K562 (cell line): ENCODE measurements around the gene CC2D1A. TPM values are rescaled to one million over a fixed set of nuclear protein-coding genes. Genes with fewer than 3 reads are reported as not detected.

Experiments used
- ATAC-seq: fragments of 200-7000 bp; cut with Tn5 transposase; 3 replicates; pipeline ENCODE4 v1.9.1; 2020; ENCODE audit warnings: moderate library complexity
- BruUV-seq: library from RNA; stranded (reverse); fragments of 400-500 nt; replicated peaks from 2 replicates; lab custom pipeline; 2021; lab: Mats Ljungman, UMichigan
- CTCF ChIA-PET: fragments of 300-600 bp; formaldehyde crosslinking; extraction: SDS; loops from one replicate; lab custom pipeline; 2021; ENCODE audit warnings: low intra/inter-chr PET ratio; lab: Yijun Ruan, JAX
- POLR2A ChIA-PET: fragments of 300-600, 350-650 bp; sonication (Branson Sonifier 250); formaldehyde crosslinking; extraction: SDS; loops from one replicate; lab custom pipeline; 2021; ENCODE audit warnings: antibody characterized with exemption, inconsistent platforms; lab: Yijun Ruan, JAX
- DNase-seq, 4 experiments: peaks; one replicate each; pipeline versions ENCODE4 v3.0.0 to v3.0.0-alpha.2; 2011 to 2018; ENCODE audit warnings: low spot score in 3 of 4, mixed read lengths in 3 of 4; ENCODE audit errors: extremely low read depth in 1 of 4
- FAIRE-seq: peaks from 2 replicates; lab custom pipeline; 2011; peaks lifted over from hg19 to GRCh38; lab: Jason Lieb, UNC
- H2AFZ ChIP-seq: 2 replicates; pipeline ENCODE4 v1.6.0; 2011; ENCODE audit warnings: low read depth, low read length, control low read depth, inconsistent platforms
- H3K27ac ChIP-seq: fragments of 200-600 bp; 3 replicates; pipeline ENCODE4 v1.8.0; 2011; ENCODE audit warnings: low read depth, mild to moderate bottlenecking, control low read depth, inconsistent platforms, low read length, moderate library complexity, mixed read lengths; ENCODE audit errors: extremely low read depth
- H3K27me3 ChIP-seq, 2 experiments: fragments of 300-600 bp in 1 of 2; 2 replicates in 1 of 2; 3 replicates in 1 of 2; pipeline versions ENCODE4 v1.6.0 to v1.8.0; 2011; ENCODE audit warnings: inconsistent platforms in 2 of 2, low read length in 2 of 2, mild to moderate bottlenecking in 1 of 2, mixed read lengths in 1 of 2, moderate library complexity in 1 of 2; ENCODE audit not compliant: control insufficient read depth in 2 of 2, insufficient read depth in 2 of 2
- H3K36me3 ChIP-seq: fragments of 300-600 bp; 3 replicates; pipeline ENCODE4 v1.8.0; 2011; ENCODE audit warnings: mild to moderate bottlenecking, low read length, inconsistent platforms; ENCODE audit not compliant: control insufficient read depth, insufficient read depth
- H3K4me1 ChIP-seq, 2 experiments: fragments of 200-600 bp in 1 of 2; replicated peaks in 1 of 2; 2 replicates in 1 of 2; 3 replicates in 1 of 2; pipeline versions ENCODE4 v1.5.1 to v1.8.0; 2011; ENCODE audit warnings: inconsistent platforms in 2 of 2, low read length in 2 of 2, mild to moderate bottlenecking in 1 of 2, mixed read lengths in 1 of 2, moderate library complexity in 1 of 2; ENCODE audit not compliant: control insufficient read depth in 2 of 2, insufficient read depth in 2 of 2
- H3K4me2 ChIP-seq: 2 replicates; pipeline ENCODE4 v1.6.1; 2011; ENCODE audit warnings: low read length, control low read depth, inconsistent platforms, mixed read lengths; ENCODE audit not compliant: insufficient read depth
- H3K4me3 ChIP-seq: fragments of 200-600 bp; sonication (generic), shearing (Covaris generic); 2 replicates; pipeline ENCODE4 v1.5.1; 2016; ENCODE audit warnings: control low read depth, inconsistent platforms
- H3K79me2 ChIP-seq: fragments of 200-600 bp; 3 replicates; pipeline ENCODE4 v1.8.0; 2011; ENCODE audit warnings: low read length, inconsistent platforms; ENCODE audit not compliant: control insufficient read depth, insufficient read depth
- H3K9ac ChIP-seq, 2 experiments: 2 replicates each; pipeline versions ENCODE4 v1.6.0 to v1.6.1; 2011; ENCODE audit warnings: low read depth in 2 of 2, low read length in 2 of 2, control low read depth in 1 of 2, inconsistent platforms in 1 of 2, mild to moderate bottlenecking in 1 of 2, mixed read lengths in 1 of 2; ENCODE audit not compliant: insufficient read depth in 1 of 2
- H3K9me1 ChIP-seq: one replicate; pipeline ENCODE4 v1.6.0; 2011; ENCODE audit warnings: inconsistent platforms, mild to moderate bottlenecking, low read length, moderate library complexity; ENCODE audit not compliant: control insufficient read depth, insufficient read depth
- H3K9me3 ChIP-seq: replicated peaks from 2 replicates; pipeline ENCODE4 v1.5.1; 2011; ENCODE audit warnings: low read depth, low read length, inconsistent platforms; ENCODE audit not compliant: control insufficient read depth, insufficient read depth
- H4K20me1 ChIP-seq: replicated peaks from 2 replicates; pipeline ENCODE4 v1.6.1; 2011; ENCODE audit warnings: low read length, inconsistent platforms, mixed read lengths; ENCODE audit not compliant: control insufficient read depth, insufficient read depth
- HNRNPH1 ChIP-seq: fragments of 200-400 bp; formaldehyde crosslinking; optimal IDR thresholded peaks from 2 replicates; pipeline ENCODE3; 2017; ENCODE audit warnings: low read depth, mild to moderate bottlenecking, low read length, moderate library complexity
- HNRNPUL1 ChIP-seq: fragments of 200-400 bp; formaldehyde crosslinking; IDR thresholded peaks from 2 replicates; pipeline ENCODE4 v1.6.1; 2017; ENCODE audit warnings: low read length
- NCOA1 ChIP-seq: fragments of 450-650 bp; IDR thresholded peaks from 2 replicates; pipeline ENCODE4 v1.6.1; 2016; ENCODE audit warnings: low read depth
- NR2C1 ChIP-seq, 2 experiments: fragments of 450-650 bp; IDR thresholded peaks; 2 replicates each; pipeline ENCODE4 v1.6.1; 2017; ENCODE audit warnings: mild to moderate bottlenecking in 2 of 2, antibody characterized with exemption in 1 of 2, inconsistent platforms in 1 of 2, missing compliant biosample characterization in 1 of 2, missing genetic modification characterization in 1 of 2
- RBM25 ChIP-seq: fragments of 200-400 bp; formaldehyde crosslinking; IDR thresholded peaks from 2 replicates; pipeline ENCODE4 v1.6.1; 2018; ENCODE audit warnings: low read length, low read depth, moderate library complexity; ENCODE audit not compliant: severe bottlenecking
- RFX7 ChIP-seq: fragments of 250-450 bp; sonication (Bioruptor Pico); IDR thresholded peaks from 2 replicates; pipeline ENCODE4 v1.5.1; 2021; ENCODE audit warnings: mild to moderate bottlenecking
- TEAD2 ChIP-seq: fragments of 450-650 bp; IDR thresholded peaks from 2 replicates; pipeline ENCODE4 v1.6.1; 2016; ENCODE audit warnings: missing genetic modification characterization, control low read depth, missing compliant biosample characterization
- ZKSCAN1 ChIP-seq: fragments of 150-350 bp; IDR thresholded peaks from 2 replicates; pipeline ENCODE4 v1.6.1; 2016; ENCODE audit warnings: low read depth, low read length
- ZNF121 ChIP-seq: sonication (generic); formaldehyde crosslinking; conservative IDR thresholded peaks from 2 replicates; pipeline ENCODE4 v1.8.0; 2022; ENCODE audit warnings: missing genetic modification reagents
- ZNF507 ChIP-seq: conservative IDR thresholded peaks from 2 replicates; pipeline ENCODE4 v1.6.1; 2017; ENCODE audit warnings: missing genetic modification characterization, missing compliant biosample characterization
- WGBS: fragments of 100-300 bp; shearing (Covaris generic); methylation state at CpG from one replicate; pipeline ENCODE4 v1.1.6; 2016; ENCODE audit warnings: low coverage, mixed read lengths; ENCODE audit not compliant: insufficient coverage; ENCODE audit errors: missing lambda C conversion rate; 5-methylcytosine and 5-hydroxymethylcytosine counted together
- in situ Hi-C: fragments of 300-500 bp; cut with MboI; formaldehyde crosslinking; loops from 4 replicates; pipeline ENCODE4 v1.15.0; 2018; ENCODE audit warnings: inconsistent platforms, mixed read lengths
- intact Hi-C: fragments of 100-400 bp; cut with micrococcal nuclease; formaldehyde crosslinking; loops from 2 replicates; pipeline ENCODE4 v1.14.2; 2022
- polyA plus RNA-seq, 8 experiments: library from polyadenylated mRNA; depleted of rRNA in 4 of 8; stranded (reverse) in 5 of 8; unstranded in 3 of 8; fragments of >200 nt; fragmentation: Nextera tagmentation in 2 of 8; fragmentation: Illumina TruSeq in 1 of 8; extraction: Ambion mirVana in 2 of 8; extraction: Trizol in 1 of 8; gene quantifications; 2 replicates each; pipeline versions ENCODE4 v1.2.1 to v1.2.3, GENCODE V29; 2011 to 2014; ENCODE audit warnings: inconsistent platforms in 1 of 8, missing spikeins in 1 of 8
- total RNA-seq, 7 experiments: library from RNA; depleted of rRNA in 6 of 7; stranded (reverse); fragments of >200 nt in 6 of 7; fragmentation: Illumina TruSeq in 2 of 7; extraction: Trizol in 2 of 7; gene quantifications; 2 replicates each; pipeline versions ENCODE4 v1.2.1 to v1.2.3, GENCODE V29; 2011 to 2021; ENCODE audit warnings: low replicate concordance in 1 of 7
- TF ChIP-seq, protein P1 (sequence below): fragments of 250-450 bp; sonication (Bioruptor Pico); IDR thresholded peaks from 2 replicates; pipeline ENCODE4 v1.8.0; 2022; ENCODE audit warnings: moderate library complexity, mild to moderate bottlenecking, inconsistent platforms
- TF ChIP-seq, protein P2 (sequence below): IDR thresholded peaks from 2 replicates; pipeline ENCODE4 v1.6.1; 2011; ENCODE audit not compliant: insufficient read length; ENCODE audit errors: extremely low read depth
- TF ChIP-seq, protein P3 (sequence below): sonication (generic); formaldehyde crosslinking; IDR thresholded peaks from 2 replicates; pipeline ENCODE4 v1.5.0; 2020; ENCODE audit warnings: missing genetic modification reagents

The CC2D1A gene
- total and polyA plus RNA-seq, 9 of the 15 experiments (the other 6 are each of a cell fraction or from before 2014, with no cell fraction given) = 0.32 to 31.0 (median 12.9) TPM

DNA sequence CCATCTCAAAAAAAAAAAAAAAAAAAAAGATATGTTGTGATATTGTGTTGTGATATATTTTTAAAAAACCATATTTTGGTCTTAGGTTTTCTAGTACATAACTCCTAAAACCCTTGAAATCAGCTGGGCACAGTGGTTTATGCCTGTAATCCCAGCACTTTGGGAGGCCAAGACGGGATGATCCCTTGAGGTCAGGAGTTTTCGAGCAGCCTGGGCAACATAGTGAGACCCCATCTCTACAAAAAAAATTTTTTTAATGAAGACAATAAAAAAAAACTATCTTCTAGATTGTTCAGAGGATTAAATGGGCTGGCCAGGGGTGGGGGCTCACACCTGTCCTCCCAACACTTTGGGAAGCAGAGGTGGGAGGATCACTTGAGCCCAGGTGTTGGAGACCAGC, 45.0 kb downstream of the CC2D1A start:
- FAIRE-seq = no peak
- in situ Hi-C loops = no loop called here

More for the DNA sequence above, 45.0 kb downstream of the CC2D1A start:
- Histone ChIP-seq H2AFZ (no peak overlapping the region), H3K4me1 (peaks cover 7 to 28% of the 10 kb centered on the region in 2 experiments; a peak in 4 of 5 replicates), H3K36me3 (peaks cover 25% of the 10 kb centered on the region; the same call in 2 of the 3 replicates), H3K9me1 (no peaks in the 10 kb centered on the region), H3K79me2 (peaks cover 23% of the 10 kb centered on the region), H4K20me1 (peaks cover 4% of the 10 kb centered on the region; the same call in 1 of the 2 replicates), H3K9me3 (no peaks in the 10 kb centered on the region), H3K4me3 (no peak overlapping the region), H3K4me2 (no peak overlapping the region), H3K27ac (no peak overlapping the region), H3K9ac (no peak overlapping the region), H3K27me3 (no peaks in the 10 kb centered on the region)
- ChIA-PET CTCF (no interaction called here), POLR2A (no interaction called here)
- intact Hi-C loops = loop anchor here (10.0 kb wide), 1 partner anchor 84 kb away; the partner anchor contains the start of gene IL27RA
- DNase-seq (no peak), ATAC-seq (no peak)
- 51% methylated on average over 2 of the region's 2 CpGs for WGBS
- BruUV-seq = no TSS peak
- TF ChIP-seq, protein P1, sequence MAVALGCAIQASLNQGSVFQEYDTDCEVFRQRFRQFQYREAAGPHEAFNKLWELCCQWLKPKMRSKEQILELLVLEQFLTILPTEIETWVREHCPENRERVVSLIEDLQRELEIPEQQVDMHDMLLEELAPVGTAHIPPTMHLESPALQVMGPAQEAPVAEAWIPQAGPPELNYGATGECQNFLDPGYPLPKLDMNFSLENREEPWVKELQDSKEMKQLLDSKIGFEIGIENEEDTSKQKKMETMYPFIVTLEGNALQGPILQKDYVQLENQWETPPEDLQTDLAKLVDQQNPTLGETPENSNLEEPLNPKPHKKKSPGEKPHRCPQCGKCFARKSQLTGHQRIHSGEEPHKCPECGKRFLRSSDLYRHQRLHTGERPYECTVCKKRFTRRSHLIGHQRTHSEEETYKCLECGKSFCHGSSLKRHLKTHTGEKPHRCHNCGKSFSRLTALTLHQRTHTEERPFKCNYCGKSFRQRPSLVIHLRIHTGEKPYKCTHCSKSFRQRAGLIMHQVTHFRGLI (CRISPR knock-in tag) = no peak
- TF ChIP-seq NR2C1 (IDR thresholded peaks at IDR 0.05) (no peak), NR2C1 (tag; IDR thresholded peaks at IDR 0.05) (no peak), RBM25 (peak; percentile 36), TEAD2 (no peak), ZNF507 (no peak), ZKSCAN1 (no peak), NCOA1 (no peak), HNRNPUL1 (no peak), HNRNPH1 (no peak), ZNF121 (CRISPR knock-in tag) (peak; percentile 79), RFX7 (CRISPR knock-in tag) (no peak)
- TF ChIP-seq, protein P2, sequence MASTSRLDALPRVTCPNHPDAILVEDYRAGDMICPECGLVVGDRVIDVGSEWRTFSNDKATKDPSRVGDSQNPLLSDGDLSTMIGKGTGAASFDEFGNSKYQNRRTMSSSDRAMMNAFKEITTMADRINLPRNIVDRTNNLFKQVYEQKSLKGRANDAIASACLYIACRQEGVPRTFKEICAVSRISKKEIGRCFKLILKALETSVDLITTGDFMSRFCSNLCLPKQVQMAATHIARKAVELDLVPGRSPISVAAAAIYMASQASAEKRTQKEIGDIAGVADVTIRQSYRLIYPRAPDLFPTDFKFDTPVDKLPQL = no peak
- TF ChIP-seq, protein P3, sequence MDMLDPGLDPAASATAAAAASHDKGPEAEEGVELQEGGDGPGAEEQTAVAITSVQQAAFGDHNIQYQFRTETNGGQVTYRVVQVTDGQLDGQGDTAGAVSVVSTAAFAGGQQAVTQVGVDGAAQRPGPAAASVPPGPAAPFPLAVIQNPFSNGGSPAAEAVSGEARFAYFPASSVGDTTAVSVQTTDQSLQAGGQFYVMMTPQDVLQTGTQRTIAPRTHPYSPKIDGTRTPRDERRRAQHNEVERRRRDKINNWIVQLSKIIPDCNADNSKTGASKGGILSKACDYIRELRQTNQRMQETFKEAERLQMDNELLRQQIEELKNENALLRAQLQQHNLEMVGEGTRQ (CRISPR knock-in tag) = no peak
